Psoas muscle (tissue), 8 donors: ENCODE measurements around the gene CCSER2. TPM values are rescaled to one million over a fixed set of nuclear protein-coding genes. Genes with fewer than 3 reads are reported as not detected.

Experiments used
- ATAC-seq, 4 donors: fragments of 200-7000 bp; cut with Tn5 transposase; one replicate each; pipeline ENCODE4 v1.9.1; 2020; ENCODE audit warnings: moderate library complexity in 3 of 4, mild to moderate bottlenecking in 2 of 4
- DNase-seq, 2 donors: peaks; one replicate each; pipeline ENCODE4 v3.0.0-alpha.2; 2020
- H3K27ac ChIP-seq: fragments of 200-600 bp; one replicate; pipeline ENCODE4 v1.8.0; 2022
- H3K27me3 ChIP-seq, 3 donors: fragments of 200-600 bp in 1 of 3; one replicate each; pipeline versions ENCODE4 v1.6.1 to v1.8.0; 2013 to 2022; ENCODE audit warnings: low read length in 2 of 3, mild to moderate bottlenecking in 2 of 3, moderate library complexity in 1 of 3; ENCODE audit not compliant: insufficient read depth in 3 of 3
- H3K36me3 ChIP-seq, 2 donors: fragments of 200-600 bp in 1 of 2; one replicate each; pipeline versions ENCODE4 v1.6.1 to v1.8.0; 2013 to 2022; ENCODE audit warnings: low read depth in 1 of 2, mild to moderate bottlenecking in 1 of 2, moderate library complexity in 1 of 2; ENCODE audit not compliant: insufficient read depth in 1 of 2
- H3K4me1 ChIP-seq: fragments of 200-600 bp; one replicate; pipeline ENCODE4 v1.8.0; 2022
- H3K4me3 ChIP-seq: fragments of 200-600 bp; one replicate; pipeline ENCODE4 v1.8.0; 2022; ENCODE audit warnings: mild to moderate bottlenecking
- H3K9me3 ChIP-seq: fragments of 200-600 bp; one replicate; pipeline ENCODE4 v1.8.0; 2022
- WGBS, 3 donors: extraction: QIAGEN DNeasy Blood & Tissue Kit; methylation state at CpG; one replicate each; pipeline versions ENCODE4 v1.1.6 to v1.1.7; 2013; 5-methylcytosine and 5-hydroxymethylcytosine counted together
- intact Hi-C, 2 donors: fragments of 100-400 bp; cut with DNase I; formaldehyde crosslinking; loops; one replicate each; pipeline versions ENCODE4 v1.11.0 to v1.14.2; 2022
- polyA plus RNA-seq, 3 donors: library from polyadenylated mRNA; stranded (reverse); fragments of 200-250 nt; gene quantifications; one replicate each; pipeline ENCODE4 v1.2.3, GENCODE V29; 2013
- total RNA-seq, 4 donors: library from RNA; stranded (reverse); fragmentation: NEBNext Ultra II Directional in 2 of 4; extraction: Animal tissue kit (Norgen Biotek cat#: 25700) in 2 of 4; gene quantifications; one replicate each; pipeline versions ENCODE4 v1.2.1 to v1.2.4, GENCODE V29; 2021 to 2023
- TF ChIP-seq, protein P1 (sequence below): fragments of 200-600 bp; IDR thresholded peaks from one replicate; pipeline ENCODE4 v1.8.0; 2022; ENCODE audit warnings: antibody characterized with exemption
- donor health status: healthy with polysubstance abuse.
- donor health status: DM: no; HTN: no; CAD: no; lungs with moderate emphysema.
- donor health status: Bipolar disorder and iron deficiency.
- donor health status: healthy.
- donor health status: DM: yes; HTN: yes; CAD: no.
- donor health status: DM: no; HTN: no; CAD: no.
- donor health status: DM: no; HTN: no; CAD: no.
- donor health status: DM: yes; HTN: yes; CAD: no.

CCSER2 gene
- total and polyA plus RNA-seq, 7 donors: 12.5 to 122 (median 65.7) TPM

- Histone ChIP-seq H3K27ac (no peak overlapping the region), H3K9me3 (no peaks in the 10 kb centered on the region), H3K4me1 (peaks cover 49% of the 10 kb centered on the region), H3K27me3 (no peaks in the 10 kb centered on the region), H3K36me3 (no peaks in the 10 kb centered on the region), H3K4me3 (no peak overlapping the region)
- TF ChIP-seq, protein P1, sequence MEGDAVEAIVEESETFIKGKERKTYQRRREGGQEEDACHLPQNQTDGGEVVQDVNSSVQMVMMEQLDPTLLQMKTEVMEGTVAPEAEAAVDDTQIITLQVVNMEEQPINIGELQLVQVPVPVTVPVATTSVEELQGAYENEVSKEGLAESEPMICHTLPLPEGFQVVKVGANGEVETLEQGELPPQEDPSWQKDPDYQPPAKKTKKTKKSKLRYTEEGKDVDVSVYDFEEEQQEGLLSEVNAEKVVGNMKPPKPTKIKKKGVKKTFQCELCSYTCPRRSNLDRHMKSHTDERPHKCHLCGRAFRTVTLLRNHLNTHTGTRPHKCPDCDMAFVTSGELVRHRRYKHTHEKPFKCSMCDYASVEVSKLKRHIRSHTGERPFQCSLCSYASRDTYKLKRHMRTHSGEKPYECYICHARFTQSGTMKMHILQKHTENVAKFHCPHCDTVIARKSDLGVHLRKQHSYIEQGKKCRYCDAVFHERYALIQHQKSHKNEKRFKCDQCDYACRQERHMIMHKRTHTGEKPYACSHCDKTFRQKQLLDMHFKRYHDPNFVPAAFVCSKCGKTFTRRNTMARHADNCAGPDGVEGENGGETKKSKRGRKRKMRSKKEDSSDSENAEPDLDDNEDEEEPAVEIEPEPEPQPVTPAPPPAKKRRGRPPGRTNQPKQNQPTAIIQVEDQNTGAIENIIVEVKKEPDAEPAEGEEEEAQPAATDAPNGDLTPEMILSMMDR: no peak
- WGBS, 3 donors: 67 to 84% (median 75%) methylated on average over 2 of the region's 2 CpGs
- no peak for ATAC-seq
- intact Hi-C loops: no loop called here
- DNase-seq: no peak
Measured at GRCh38 chr10:84356928-84357327, 28.5 kb downstream of the CCSER2 start.

DNA sequence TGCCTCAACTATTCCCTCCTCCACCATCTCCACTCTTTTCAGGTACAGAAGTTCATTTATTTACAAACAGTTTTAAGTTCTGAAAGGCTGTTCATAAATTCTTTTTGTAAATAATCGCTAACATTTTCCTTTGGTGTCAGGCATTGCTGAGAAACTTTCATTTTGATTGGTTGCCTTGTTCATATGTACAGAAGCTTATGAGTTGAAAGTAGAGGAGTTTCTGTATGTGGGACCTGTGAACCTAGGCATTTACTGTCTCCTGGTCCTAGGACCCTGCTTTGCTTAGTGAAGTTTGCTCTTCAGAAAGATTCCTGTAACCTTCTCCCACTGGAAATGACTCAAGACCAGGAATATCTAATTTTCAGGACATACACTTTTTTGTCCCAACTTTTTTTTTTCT is 30.4 kb downstream of the CCSER2 start:
- WGBS, 3 donors: 93 to 96% (median 95%) methylated on average over 1 of the region's 1 CpG
- no peak overlapping the region for H3K4me3 ChIP-seq
- DNase-seq: no peak
- intact Hi-C loops: no loop called here
- H3K4me1 ChIP-seq: peaks cover 49% of the 10 kb centered on the region
- H3K9me3 ChIP-seq: no peaks in the 10 kb centered on the region
- no peak overlapping the region for H3K27ac ChIP-seq
- ATAC-seq: no peak
- no peaks in the 10 kb centered on the region for H3K36me3 ChIP-seq
- TF ChIP-seq, protein P1: no peak
- no peaks in the 10 kb centered on the region for H3K27me3 ChIP-seq

- 34 to 44% (median 38%) methylated on average over 6 of the region's 6 CpGs for WGBS, 3 donors
- ATAC-seq (no peak), DNase-seq (no peak)
- Histone ChIP-seq H3K4me3 (peak overlapping the region; percentile 30), H3K27ac (no peak overlapping the region), H3K36me3 (no peaks in the 10 kb centered on the region), H3K27me3 (no peaks in the 10 kb centered on the region), H3K4me1 (peaks cover 44% of the 10 kb centered on the region), H3K9me3 (no peaks in the 10 kb centered on the region)
- intact Hi-C loops: no loop called here
- TF ChIP-seq, protein P1: no peak
Measured at GRCh38 chr10:84360637-84361365, 32.4 kb downstream of the CCSER2 start.

- no peaks in the 10 kb centered on the region for H3K27me3 ChIP-seq
- DNase-seq (no peak), ATAC-seq (no peak)
- no peak overlapping the region for H3K4me3 ChIP-seq
- H3K9me3 ChIP-seq: no peaks in the 10 kb centered on the region
- TF ChIP-seq, protein P1: no peak
- H3K36me3 ChIP-seq: no peaks in the 10 kb centered on the region
- no peak overlapping the region for H3K27ac ChIP-seq
- peaks cover 8% of the 10 kb centered on the region for H3K4me1 ChIP-seq
- intact Hi-C loops: no loop called here
- WGBS, 3 donors: 85 to 86% (median 86%) methylated on average over 5 of the region's 5 CpGs
Measured at GRCh38 chr10:84365335-84365881, 37.0 kb downstream of the CCSER2 start.

DNA sequence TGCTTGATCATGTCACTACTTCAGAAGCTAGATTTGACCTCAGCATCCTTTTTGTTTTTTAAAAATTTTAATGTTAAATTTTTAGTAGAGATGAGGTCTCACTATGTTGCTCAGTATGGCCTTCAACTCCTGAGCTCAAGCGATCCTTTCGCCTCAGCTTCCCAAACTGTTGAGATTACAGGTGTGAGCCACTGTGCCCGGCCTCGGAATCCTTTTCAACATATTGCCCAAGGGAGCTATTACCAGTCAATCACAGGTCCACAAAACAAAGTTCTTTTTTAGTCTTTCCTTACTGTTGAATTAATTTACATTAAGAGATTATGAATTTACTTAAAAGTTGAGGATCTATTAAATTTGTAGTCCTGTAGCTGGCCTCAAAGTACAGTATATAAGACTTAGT is 37.7 kb downstream of the CCSER2 start:
- ATAC-seq (no peak), DNase-seq (no peak)
- WGBS, 3 donors: 91 to 96% (median 93%) methylated on average over 4 of the region's 4 CpGs
- Histone ChIP-seq H3K9me3 (no peaks in the 10 kb centered on the region), H3K27ac (no peak overlapping the region), H3K4me1 (peaks cover 2% of the 10 kb centered on the region), H3K36me3 (peaks cover 0 to 2% of the 10 kb centered on the region in 2 donors), H3K27me3 (no peaks in the 10 kb centered on the region), H3K4me3 (no peak overlapping the region)
- intact Hi-C loops: no loop called here
- TF ChIP-seq, protein P1: no peak
